Non-pigmented ciliary epithelial cell (primary cell): Measurements from ENCODE around the gene TMC1.

Experiments used
- DNase-seq: peaks from one replicate; pipeline ENCODE4 v3.0.0-alpha.2; 2010; ENCODE audit warnings: low read depth

TMC1 gene

DNA sequence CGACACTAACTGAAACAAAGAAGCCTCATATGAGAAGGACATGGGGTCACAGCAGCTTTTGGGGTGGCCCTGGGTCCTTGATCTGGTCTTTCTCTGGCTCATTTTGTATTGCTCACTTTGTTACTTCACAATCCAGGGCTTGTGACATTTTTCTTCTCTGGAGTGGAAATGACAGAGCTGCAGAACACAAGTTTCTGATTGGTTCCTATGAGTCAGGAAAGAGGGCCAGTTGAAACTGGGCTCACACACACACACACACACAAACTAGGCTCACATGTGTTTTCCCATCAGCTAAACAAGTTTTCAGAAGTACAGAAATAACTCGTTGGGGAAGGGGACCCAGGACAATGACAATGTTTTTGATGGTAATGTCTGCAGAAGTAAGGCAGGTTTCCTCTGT, 54.3 kb downstream of the TMC1 start:
- DNase-seq, result no peak

DNA sequence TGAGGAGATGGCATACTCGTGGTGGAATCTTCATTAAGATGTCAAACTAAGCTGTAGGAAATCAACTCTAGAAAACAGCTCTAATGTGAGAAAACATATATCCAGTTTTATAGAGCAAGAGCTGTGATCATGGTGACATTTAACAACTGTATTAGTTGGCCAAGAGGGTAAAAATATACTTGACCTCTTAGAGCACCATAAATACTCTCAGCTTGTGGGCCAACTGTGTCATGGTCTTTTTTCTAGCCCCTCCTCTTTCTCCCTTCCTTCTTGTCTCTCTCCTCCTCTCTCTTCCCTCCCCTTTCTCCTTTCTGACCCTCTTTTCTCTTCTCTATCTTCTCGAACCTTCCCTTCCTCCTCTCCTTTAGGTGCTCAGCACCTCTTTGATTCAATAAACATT, 54.7 kb downstream of the TMC1 start:
- DNase-seq, result no peak

- no peak for DNase-seq
Measured at GRCh38 chr9:72577212-72577753, 55.9 kb downstream of the TMC1 start.

GRCh38 chr9:72579190-72579589, 57.8 kb downstream of the TMC1 start:
- DNase-seq, result no peak

DNA sequence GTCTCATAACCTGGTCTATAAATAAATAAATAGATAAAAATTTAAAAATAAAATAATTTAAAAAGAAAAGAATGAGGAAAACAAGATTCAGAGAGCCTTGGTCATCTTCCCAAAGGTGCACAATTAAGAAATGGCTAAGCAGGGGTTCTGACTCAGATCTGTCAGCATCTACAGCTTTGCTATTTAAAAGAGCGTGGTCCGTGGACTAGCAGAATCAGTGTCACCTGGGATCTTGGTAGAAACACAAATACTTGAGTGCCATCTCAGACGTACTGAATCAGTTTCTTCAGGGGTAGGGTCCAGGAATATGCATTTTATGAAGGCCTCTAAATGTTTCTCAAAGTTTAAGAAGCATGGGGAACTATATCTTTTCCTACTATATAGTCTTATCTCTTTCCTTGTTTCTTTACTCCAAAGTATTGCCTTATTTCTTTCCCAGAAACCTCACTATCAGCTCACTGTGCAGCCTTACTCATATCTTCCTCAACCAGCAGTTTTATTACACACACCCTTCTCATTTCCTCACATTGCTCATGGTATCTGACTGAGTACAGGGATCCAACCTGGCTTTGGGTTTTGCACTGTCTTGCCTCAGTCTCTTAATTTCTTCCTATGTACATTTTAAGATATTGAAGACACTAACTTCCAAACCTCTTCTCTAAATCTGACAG, 58.6 kb downstream of the TMC1 start:
- DNase-seq, result no peak

DNA sequence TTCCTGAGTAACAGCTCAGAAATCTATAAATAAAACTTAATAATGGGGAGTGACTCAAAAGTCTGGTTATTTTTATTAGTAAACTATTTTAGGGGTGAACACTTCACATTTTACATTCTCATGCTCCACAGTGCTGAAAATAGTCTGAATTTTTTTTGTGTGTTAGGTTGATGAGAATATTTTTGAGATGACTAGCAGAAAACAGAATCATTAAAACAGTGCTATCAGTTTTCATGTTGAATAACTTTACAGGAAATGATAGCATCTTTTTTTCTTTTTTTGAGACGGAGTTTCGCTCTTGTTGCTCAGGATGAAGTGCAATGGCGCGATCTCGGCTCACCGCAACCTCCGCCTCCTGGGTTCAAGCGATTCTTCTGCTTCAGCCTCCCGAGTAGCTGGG, 60.3 kb downstream of the TMC1 start:
- peak; percentile 50 for DNase-seq

DNA sequence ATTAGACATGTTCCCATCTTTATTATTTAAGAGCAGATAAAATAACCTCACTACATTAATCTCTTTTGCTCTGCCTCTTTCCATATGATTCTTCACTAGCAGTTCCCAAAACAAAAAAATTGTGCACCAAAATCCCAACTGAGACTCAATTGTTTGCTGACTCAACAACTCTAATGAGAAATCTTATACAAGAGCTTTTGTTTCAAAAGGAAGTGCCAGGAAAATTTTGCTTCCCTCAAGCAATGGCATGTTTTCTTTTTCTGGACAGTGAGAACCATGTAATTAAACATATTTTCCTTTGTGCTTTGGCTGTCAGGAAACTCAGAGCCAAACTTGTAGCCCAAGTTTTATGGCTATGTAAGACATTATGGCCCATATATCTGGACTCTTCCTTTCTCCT, 62.0 kb downstream of the TMC1 start:
- no peak for DNase-seq

DNA sequence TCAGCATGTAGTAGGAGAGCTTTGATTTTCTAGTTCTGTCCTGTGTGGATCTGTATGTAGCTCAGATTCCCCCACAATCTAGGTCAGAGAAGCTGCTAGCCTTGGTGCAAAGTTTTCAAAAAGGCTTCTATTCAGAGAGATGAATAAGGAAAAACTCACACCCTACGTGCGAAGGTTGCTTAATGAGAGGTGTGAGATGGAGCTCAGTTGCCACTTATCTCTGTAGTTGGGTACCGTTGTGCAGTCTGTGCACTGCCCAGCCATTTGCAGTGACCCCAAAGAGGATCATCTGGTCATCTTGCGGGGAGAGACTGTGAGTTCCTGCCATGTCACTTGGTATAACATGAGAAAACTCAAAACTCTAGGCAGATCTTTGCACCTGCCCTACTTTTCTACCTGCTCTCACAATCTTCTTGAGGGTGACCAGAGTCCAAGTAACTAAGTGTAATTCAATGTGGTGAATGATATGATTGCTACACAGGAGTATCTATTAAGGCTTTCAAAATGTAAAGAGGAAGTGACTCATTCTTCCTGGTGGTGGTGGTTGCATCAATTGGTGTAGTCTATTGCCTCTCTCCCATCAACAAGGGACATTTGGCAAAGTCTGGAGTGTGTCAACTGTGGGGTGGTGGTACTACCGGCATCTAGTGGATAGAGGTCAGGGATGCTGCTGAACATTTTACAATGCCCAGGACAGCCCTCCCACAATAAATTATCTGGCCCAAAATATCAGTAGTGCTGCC, 65.2 kb downstream of the TMC1 start:
- DNase-seq, result peak; percentile 57

- no peak for DNase-seq
Measured at GRCh38 chr9:72588336-72588735, 66.9 kb downstream of the TMC1 start.

DNA sequence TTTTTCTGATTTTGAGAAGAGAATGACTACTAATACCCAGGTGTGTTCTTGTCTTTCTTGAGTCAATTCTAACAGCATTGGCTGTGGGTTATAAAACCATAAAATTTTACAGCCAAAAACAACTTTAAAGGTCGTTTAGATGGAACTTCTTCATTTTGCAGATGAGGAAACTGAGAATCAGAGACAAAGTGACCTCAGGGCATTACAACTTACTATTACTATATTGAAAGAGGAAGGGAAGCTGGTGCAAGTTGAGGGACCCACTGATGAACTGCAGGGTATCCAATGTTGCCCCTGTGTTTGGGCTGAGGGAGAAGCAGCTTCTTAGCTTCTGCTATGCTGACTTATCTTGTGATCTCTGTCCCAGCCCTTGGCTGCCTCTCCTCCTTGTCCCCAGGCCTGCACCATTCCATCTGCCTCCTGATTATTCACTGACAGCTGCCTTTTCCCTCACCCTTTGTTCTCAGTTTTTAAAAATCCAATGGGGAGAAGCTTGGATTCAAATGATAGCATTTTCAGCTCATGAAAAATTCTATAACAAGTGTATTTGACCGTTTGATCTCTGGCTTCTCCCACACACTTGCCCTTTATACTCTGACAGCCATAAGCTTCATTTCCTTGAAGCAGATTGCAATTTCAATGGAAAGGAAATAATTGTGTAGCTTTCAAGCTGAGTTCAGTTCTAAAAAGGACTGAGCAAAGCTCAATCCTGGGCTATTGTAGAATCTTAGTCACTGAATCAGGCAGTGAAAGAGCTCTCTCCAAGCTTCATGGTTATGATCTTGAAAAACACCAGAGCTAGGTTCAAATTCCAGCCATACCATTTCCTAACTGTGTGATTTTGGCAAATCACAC, 68.5 kb downstream of the TMC1 start:
- no peak for DNase-seq

GRCh38 chr9:72590824-72591223, 69.4 kb downstream of the TMC1 start:
- DNase-seq, result no peak

GRCh38 chr9:72592502-72593403, 71.3 kb downstream of the TMC1 start:
- no peak for DNase-seq

GRCh38 chr9:72596451-72597180, 75.2 kb downstream of the TMC1 start:
- no peak for DNase-seq

GRCh38 chr9:72597181-72597517, 75.7 kb downstream of the TMC1 start:
- DNase-seq, result no peak

- no peak for DNase-seq
Measured at GRCh38 chr9:72597601-72598000, 76.2 kb downstream of the TMC1 start.

- DNase-seq, result no peak
Measured at GRCh38 chr9:72598639-72599038, 77.2 kb downstream of the TMC1 start.

DNA sequence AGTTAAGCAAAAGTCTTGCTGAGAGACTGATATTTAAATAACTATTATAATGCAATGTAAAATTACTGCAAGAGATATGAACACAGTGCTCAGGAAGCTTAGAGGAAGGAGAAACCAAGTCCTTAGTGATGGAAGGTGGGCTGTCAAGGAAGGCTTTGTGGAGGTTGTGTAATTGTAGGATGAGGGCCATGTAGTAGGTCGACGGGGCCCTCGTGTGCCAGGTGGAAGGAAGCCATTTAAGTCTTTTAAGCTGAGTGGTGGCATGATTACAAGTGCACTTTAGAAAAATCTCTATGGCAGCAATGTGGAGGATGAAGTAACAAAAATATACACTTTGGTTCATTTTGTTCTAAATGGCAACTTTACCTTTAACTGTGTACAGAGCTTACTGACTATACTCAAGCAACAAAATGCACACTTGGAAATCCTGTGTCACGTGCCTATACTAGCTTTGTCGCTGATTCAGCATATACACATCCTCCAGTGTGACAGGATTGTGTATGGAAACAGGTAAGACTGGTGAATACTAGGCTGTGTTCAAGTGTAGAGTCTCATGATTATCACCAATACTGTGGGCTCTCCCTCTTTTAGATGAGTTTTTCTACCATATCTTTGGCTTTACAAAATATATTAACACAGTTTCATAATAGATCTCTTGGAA, 78.6 kb downstream of the TMC1 start:
- no peak for DNase-seq

- DNase-seq, result no peak
Measured at GRCh38 chr9:72600671-72601070, 79.3 kb downstream of the TMC1 start.

- no peak for DNase-seq
Measured at GRCh38 chr9:72601615-72602014, 80.2 kb downstream of the TMC1 start.

DNA sequence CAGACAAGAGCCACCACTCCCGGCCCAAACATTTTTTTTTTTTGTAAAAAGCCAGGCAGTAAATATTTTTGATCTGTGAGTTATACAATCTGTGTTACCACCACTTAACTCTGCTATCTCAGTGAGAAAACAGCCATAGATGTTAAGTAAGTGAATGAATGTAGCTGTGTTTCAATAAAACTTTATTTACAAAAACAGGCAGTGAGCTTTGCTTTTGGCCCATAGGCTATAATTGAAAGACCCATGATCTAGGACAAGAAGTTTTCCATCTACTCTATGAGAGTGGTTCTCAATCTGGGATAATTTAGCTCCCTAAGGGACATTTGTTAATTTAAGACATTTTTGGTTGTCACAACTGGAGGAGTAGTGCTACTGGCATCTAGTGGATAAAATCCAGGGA, 91.0 kb downstream of the TMC1 start:
- DNase-seq, result no peak
